Measurements from ENCODE around the gene GRK2. TPM values are rescaled to one million over a fixed set of nuclear protein-coding genes. Genes with fewer than 3 reads are reported as not detected.
A peak's percentile ranks its signal among the peaks of the same experiment; 100 is the strongest.

Gene GRK2
- total and polyA plus RNA-seq, 2 donors (not counting 3 experiments of a cell fraction or from before 2014, with no cell fraction given): 57.9 to 62.3 TPM

DNA sequence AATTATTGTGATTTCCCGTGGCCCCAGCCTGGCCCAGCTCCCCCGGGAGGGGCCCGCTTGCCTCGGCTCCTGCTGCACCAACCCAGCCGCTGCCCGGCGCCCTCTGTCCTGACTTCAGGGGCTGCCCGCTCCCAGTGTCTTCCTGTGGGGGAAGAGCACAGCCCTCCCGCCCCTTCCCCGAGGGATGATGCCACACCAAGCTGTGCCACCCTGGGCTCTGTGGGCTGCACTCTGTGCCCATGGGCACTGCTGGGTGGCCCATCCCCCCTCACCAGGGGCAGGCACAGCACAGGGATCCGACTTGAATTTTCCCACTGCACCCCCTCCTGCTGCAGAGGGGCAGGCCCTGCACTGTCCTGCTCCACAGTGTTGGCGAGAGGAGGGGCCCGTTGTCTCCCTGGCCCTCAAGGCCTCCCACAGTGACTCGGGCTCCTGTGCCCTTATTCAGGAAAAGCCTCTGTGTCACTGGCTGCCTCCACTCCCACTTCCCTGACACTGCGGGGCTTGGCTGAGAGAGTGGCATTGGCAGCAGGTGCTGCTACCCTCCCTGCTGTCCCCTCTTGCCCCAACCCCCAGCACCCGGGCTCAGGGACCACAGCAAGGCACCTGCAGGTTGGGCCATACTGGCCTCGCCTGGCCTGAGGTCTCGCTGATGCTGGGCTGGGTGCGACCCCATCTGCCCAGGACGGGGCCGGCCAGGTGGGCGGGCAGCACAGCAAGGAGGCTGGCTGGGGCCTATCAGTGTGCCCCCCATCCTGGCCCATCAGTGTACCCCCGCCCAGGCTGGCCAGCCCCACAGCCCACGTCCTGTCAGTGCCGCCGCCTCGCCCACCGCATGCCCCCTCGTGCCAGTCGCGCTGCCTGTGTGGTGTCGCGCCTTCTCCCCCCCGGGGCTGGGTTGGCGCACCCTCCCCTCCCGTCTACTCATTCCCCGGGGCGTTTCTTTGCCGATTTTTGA lies 19.5 kb downstream of the GRK2 start:
- H2AFZ ChIP-seq (ENCODE audit: low read depth, low read length): no peak overlapping the region
- no peaks in the 10 kb centered on the region for H3K9me3 ChIP-seq (replicated peaks; ENCODE audit: control insufficient read depth, insufficient read depth, low read length)
- peaks cover 12% of the 10 kb centered on the region for H3K79me2 ChIP-seq (ENCODE audit: control insufficient read depth, insufficient read depth, low read length)
- TSS peak; percentile 32 for BruUV-seq (replicated peaks)
- FAIRE-seq (no peak), DNase-seq (ENCODE audit: low read depth, low spot score) (no peak)
- no peaks in the 10 kb centered on the region for H3K9me1 ChIP-seq (replicated peaks; ENCODE audit: control insufficient read depth, extremely low read depth, insufficient read depth, low read length)
- peaks cover 22% of the 10 kb centered on the region for H3K4me1 ChIP-seq (ENCODE audit: control insufficient read depth, extremely low read depth, insufficient read depth, low read length)
- ChIA-PET CTCF (interaction anchor here (1.0 to 1.9 kb wide), 2 partner anchors 19 to 31 kb away, joined by 3 to 4 read pairs; partner anchors contain the start of gene GRK2), POLR2A (no interaction called here)
- H3K36me3 ChIP-seq (ENCODE audit: control insufficient read depth in 2 of 2, extremely low read depth in 1 of 2, insufficient read depth in 2 of 2, low read length in 2 of 2): peaks cover 2 to 44% of the 10 kb centered on the region in 2 experiments
- no peak overlapping the region for H3K27ac ChIP-seq (ENCODE audit: insufficient read depth, low read depth, low read length)
- dilution Hi-C loops (cut with MboI; ENCODE audit: extremely low pct_ligation_motif_present, low sequenced_read_pairs): no loop called here
- TF ChIP-seq, protein P1, sequence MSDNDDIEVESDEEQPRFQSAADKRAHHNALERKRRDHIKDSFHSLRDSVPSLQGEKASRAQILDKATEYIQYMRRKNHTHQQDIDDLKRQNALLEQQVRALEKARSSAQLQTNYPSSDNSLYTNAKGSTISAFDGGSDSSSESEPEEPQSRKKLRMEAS (IDR thresholded peaks at IDR 0.05; ENCODE audit: insufficient read depth, insufficient read length): no peak
- TF ChIP-seq EZH2 (IDR thresholded peaks at IDR 0.05; ENCODE audit: borderline replicate concordance, low read depth, low read length, severe bottlenecking) (no peak), FOS (IDR thresholded peaks at IDR 0.05; ENCODE audit: borderline replicate concordance, insufficient read depth, low read length) (no peak), MYC (IDR thresholded peaks at IDR 0.05; ENCODE audit: low read depth, low read length) (no peak), JUN (IDR thresholded peaks at IDR 0.05; ENCODE audit: borderline replicate concordance, insufficient read depth, insufficient read length, low read depth) (no peak), POLR2AphosphoS5 (IDR thresholded peaks at IDR 0.05; ENCODE audit: insufficient read depth, low read depth, low read length) (no peak), GATA2 (IDR thresholded peaks at IDR 0.05; ENCODE audit: insufficient read depth, insufficient read length, low read depth, low read length) (no peak), POLR2A (IDR thresholded peaks at IDR 0.05; ENCODE audit: low read depth, low read length) (no peak)
- TF ChIP-seq, protein P2, sequence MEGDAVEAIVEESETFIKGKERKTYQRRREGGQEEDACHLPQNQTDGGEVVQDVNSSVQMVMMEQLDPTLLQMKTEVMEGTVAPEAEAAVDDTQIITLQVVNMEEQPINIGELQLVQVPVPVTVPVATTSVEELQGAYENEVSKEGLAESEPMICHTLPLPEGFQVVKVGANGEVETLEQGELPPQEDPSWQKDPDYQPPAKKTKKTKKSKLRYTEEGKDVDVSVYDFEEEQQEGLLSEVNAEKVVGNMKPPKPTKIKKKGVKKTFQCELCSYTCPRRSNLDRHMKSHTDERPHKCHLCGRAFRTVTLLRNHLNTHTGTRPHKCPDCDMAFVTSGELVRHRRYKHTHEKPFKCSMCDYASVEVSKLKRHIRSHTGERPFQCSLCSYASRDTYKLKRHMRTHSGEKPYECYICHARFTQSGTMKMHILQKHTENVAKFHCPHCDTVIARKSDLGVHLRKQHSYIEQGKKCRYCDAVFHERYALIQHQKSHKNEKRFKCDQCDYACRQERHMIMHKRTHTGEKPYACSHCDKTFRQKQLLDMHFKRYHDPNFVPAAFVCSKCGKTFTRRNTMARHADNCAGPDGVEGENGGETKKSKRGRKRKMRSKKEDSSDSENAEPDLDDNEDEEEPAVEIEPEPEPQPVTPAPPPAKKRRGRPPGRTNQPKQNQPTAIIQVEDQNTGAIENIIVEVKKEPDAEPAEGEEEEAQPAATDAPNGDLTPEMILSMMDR (IDR thresholded peaks at IDR 0.05; ENCODE audit: extremely low read depth in 1 of 2, insufficient read depth in 1 of 2, low read depth in 1 of 2, low read length in 2 of 2): no peak
- no peaks in the 10 kb centered on the region for H4K20me1 ChIP-seq (replicated peaks; ENCODE audit: control insufficient read depth, extremely low read depth, insufficient read depth, low read length)
- intact Hi-C loops (cut with micrococcal nuclease): no loop called here
- H3K27me3 ChIP-seq (ENCODE audit: control insufficient read depth in 2 of 2, insufficient read depth in 2 of 2, low read length in 2 of 2): no peaks in the 10 kb centered on the region
- H3K4me3 ChIP-seq (replicated peaks in 1 of 3; ENCODE audit: insufficient read depth in 1 of 3, low read depth in 1 of 3, low read length in 3 of 3): no peak overlapping the region
- H3K9ac ChIP-seq (replicated peaks; ENCODE audit: extremely low read depth, insufficient read depth, low read length): no peak overlapping the region
- H3K4me2 ChIP-seq (ENCODE audit: insufficient read depth, low read length): no peak overlapping the region
